ENCODE measurements around the gene CC2D1B. TPM values are rescaled to one million over a fixed set of nuclear protein-coding genes. Genes with fewer than 3 reads are reported as not detected.

The CC2D1B gene
- total RNA-seq, 1 experiment from 2014 or later = 22.6 TPM

DNA sequence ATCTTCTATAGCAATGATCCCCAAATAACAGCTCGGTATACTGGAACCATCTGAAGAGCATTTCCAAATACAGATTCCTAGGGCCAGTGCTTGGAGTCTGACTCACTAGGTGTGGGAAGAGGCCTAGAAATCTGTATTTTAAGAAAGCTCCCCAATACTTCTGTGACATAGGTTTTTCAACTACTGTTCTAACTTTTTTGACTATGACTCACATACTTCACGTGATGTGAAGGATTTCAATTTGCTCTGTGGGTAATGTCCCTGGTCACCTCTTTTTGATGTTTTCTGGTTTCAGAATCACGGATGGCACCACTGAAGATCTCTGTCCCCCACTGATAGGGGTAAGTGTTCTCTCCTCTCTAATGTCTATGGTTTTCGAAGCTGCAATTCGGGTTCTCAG, 27.2 kb upstream of the CC2D1B start (continued):
- TF ChIP-seq, protein P1, sequence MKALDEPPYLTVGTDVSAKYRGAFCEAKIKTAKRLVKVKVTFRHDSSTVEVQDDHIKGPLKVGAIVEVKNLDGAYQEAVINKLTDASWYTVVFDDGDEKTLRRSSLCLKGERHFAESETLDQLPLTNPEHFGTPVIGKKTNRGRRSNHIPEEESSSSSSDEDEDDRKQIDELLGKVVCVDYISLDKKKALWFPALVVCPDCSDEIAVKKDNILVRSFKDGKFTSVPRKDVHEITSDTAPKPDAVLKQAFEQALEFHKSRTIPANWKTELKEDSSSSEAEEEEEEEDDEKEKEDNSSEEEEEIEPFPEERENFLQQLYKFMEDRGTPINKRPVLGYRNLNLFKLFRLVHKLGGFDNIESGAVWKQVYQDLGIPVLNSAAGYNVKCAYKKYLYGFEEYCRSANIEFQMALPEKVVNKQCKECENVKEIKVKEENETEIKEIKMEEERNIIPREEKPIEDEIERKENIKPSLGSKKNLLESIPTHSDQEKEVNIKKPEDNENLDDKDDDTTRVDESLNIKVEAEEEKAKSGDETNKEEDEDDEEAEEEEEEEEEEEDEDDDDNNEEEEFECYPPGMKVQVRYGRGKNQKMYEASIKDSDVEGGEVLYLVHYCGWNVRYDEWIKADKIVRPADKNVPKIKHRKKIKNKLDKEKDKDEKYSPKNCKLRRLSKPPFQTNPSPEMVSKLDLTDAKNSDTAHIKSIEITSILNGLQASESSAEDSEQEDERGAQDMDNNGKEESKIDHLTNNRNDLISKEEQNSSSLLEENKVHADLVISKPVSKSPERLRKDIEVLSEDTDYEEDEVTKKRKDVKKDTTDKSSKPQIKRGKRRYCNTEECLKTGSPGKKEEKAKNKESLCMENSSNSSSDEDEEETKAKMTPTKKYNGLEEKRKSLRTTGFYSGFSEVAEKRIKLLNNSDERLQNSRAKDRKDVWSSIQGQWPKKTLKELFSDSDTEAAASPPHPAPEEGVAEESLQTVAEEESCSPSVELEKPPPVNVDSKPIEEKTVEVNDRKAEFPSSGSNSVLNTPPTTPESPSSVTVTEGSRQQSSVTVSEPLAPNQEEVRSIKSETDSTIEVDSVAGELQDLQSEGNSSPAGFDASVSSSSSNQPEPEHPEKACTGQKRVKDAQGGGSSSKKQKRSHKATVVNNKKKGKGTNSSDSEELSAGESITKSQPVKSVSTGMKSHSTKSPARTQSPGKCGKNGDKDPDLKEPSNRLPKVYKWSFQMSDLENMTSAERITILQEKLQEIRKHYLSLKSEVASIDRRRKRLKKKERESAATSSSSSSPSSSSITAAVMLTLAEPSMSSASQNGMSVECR (CRISPR knock-in tag; IDR thresholded peaks at IDR 0.05; ENCODE audit: borderline replicate concordance) = no peak

DNA sequence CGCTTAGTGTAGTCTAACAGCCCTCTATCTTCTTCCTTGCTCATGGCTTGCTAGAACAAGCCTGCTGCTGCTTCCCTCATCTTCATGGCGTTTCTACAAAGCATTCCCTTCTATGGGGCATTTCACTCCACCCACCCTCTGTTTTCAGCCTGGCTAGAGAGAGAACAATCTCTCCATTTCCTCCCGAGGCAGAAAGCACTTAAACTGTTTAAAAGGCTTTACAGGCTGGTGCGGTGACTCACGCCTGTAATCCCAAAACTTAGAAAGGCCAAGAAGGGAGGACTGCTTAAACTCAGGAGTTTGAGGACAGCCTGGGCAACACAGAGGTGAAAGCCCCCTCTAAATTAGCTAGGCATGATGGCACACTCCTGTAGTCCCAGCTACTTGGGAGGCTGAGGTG, 20.5 kb upstream of the CC2D1B start:
- TF ChIP-seq FOXJ3 (CRISPR knock-in tag; IDR thresholded peaks at IDR 0.05; ENCODE audit: borderline replicate concordance) = no peak
- TF ChIP-seq NFE2L1 (CRISPR knock-in tag; IDR thresholded peaks at IDR 0.05) = no peak
- TF ChIP-seq HMGA2 (CRISPR knock-in tag; IDR thresholded peaks at IDR 0.05) = no peak
- TF ChIP-seq ZNF121 (CRISPR knock-in tag; IDR thresholded peaks at IDR 0.05) = no peak
- TF ChIP-seq ZNF138 (CRISPR knock-in tag; conservative IDR thresholded peaks at IDR 0.05) = no peak
- no peak for TF ChIP-seq NR2C2 (CRISPR knock-in tag; IDR thresholded peaks at IDR 0.05)
- no peak overlapping the region for H3K4me3 Mint-ChIP-seq
- ChIA-PET CTCF (no interaction called here), POLR2A (no interaction called here)
- DNase-seq (ENCODE audit: low spot score) (no peak), ATAC-seq (no peak)
- H3K27ac Mint-ChIP-seq = no peak overlapping the region
- H3K36me3 Mint-ChIP-seq = peaks cover 80% of the 10 kb centered on the region
- H3K9me3 Mint-ChIP-seq = no peaks in the 10 kb centered on the region
- H3K27me3 Mint-ChIP-seq (ENCODE audit: low read depth) = no peaks in the 10 kb centered on the region
- H3K4me1 Mint-ChIP-seq = no peaks in the 10 kb centered on the region

DNA sequence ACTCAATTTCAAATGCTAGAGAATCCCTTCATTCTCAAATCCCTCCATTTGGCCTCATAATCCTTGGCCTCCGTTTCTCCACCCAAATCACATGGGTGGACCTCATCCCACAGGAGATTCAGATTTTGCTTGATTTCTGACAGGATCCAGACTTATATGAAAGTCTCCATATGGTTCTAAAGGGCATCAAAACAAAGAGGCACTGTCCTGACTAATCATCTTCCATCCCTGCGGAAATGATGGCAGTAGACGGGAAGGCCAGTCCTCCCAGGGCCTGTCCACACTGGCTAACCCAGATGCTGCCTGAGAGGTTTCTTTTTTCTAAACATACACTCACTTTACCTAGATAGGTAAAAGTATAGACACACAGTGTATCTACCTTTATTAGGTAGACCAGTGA, 19.4 kb upstream of the CC2D1B start:
- H3K36me3 Mint-ChIP-seq = peaks cover 86% of the 10 kb centered on the region
- POLR2A ChIA-PET = no interaction called here
- no peak for TF ChIP-seq TCF7 (CRISPR knock-in tag; IDR thresholded peaks at IDR 0.05; ENCODE audit: low read depth)
- no peak for TF ChIP-seq FOXJ3 (CRISPR knock-in tag; IDR thresholded peaks at IDR 0.05; ENCODE audit: borderline replicate concordance)
- no peak for TF ChIP-seq JAZF1 (CRISPR knock-in tag; IDR thresholded peaks at IDR 0.05)
- TF ChIP-seq, protein P1 (CRISPR knock-in tag; IDR thresholded peaks at IDR 0.05; ENCODE audit: borderline replicate concordance) = no peak
- TF ChIP-seq KAT7 (CRISPR knock-in tag; IDR thresholded peaks at IDR 0.05; ENCODE audit: borderline replicate concordance) = no peak
- TF ChIP-seq ZNF232 (CRISPR knock-in tag; IDR thresholded peaks at IDR 0.05) = no peak
- no peak for TF ChIP-seq CREM (CRISPR knock-in tag; IDR thresholded peaks at IDR 0.05)
- TF ChIP-seq, protein P2, sequence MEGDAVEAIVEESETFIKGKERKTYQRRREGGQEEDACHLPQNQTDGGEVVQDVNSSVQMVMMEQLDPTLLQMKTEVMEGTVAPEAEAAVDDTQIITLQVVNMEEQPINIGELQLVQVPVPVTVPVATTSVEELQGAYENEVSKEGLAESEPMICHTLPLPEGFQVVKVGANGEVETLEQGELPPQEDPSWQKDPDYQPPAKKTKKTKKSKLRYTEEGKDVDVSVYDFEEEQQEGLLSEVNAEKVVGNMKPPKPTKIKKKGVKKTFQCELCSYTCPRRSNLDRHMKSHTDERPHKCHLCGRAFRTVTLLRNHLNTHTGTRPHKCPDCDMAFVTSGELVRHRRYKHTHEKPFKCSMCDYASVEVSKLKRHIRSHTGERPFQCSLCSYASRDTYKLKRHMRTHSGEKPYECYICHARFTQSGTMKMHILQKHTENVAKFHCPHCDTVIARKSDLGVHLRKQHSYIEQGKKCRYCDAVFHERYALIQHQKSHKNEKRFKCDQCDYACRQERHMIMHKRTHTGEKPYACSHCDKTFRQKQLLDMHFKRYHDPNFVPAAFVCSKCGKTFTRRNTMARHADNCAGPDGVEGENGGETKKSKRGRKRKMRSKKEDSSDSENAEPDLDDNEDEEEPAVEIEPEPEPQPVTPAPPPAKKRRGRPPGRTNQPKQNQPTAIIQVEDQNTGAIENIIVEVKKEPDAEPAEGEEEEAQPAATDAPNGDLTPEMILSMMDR (IDR thresholded peaks at IDR 0.05) = no peak
- TF ChIP-seq, protein P3, sequence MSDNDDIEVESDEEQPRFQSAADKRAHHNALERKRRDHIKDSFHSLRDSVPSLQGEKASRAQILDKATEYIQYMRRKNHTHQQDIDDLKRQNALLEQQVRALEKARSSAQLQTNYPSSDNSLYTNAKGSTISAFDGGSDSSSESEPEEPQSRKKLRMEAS (CRISPR knock-in tag; IDR thresholded peaks at IDR 0.05) = no peak
- TF ChIP-seq, protein P4, sequence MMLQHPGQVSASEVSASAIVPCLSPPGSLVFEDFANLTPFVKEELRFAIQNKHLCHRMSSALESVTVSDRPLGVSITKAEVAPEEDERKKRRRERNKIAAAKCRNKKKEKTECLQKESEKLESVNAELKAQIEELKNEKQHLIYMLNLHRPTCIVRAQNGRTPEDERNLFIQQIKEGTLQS (CRISPR knock-in tag; conservative IDR thresholded peaks at IDR 0.05) = no peak
- TF ChIP-seq, protein P5, sequence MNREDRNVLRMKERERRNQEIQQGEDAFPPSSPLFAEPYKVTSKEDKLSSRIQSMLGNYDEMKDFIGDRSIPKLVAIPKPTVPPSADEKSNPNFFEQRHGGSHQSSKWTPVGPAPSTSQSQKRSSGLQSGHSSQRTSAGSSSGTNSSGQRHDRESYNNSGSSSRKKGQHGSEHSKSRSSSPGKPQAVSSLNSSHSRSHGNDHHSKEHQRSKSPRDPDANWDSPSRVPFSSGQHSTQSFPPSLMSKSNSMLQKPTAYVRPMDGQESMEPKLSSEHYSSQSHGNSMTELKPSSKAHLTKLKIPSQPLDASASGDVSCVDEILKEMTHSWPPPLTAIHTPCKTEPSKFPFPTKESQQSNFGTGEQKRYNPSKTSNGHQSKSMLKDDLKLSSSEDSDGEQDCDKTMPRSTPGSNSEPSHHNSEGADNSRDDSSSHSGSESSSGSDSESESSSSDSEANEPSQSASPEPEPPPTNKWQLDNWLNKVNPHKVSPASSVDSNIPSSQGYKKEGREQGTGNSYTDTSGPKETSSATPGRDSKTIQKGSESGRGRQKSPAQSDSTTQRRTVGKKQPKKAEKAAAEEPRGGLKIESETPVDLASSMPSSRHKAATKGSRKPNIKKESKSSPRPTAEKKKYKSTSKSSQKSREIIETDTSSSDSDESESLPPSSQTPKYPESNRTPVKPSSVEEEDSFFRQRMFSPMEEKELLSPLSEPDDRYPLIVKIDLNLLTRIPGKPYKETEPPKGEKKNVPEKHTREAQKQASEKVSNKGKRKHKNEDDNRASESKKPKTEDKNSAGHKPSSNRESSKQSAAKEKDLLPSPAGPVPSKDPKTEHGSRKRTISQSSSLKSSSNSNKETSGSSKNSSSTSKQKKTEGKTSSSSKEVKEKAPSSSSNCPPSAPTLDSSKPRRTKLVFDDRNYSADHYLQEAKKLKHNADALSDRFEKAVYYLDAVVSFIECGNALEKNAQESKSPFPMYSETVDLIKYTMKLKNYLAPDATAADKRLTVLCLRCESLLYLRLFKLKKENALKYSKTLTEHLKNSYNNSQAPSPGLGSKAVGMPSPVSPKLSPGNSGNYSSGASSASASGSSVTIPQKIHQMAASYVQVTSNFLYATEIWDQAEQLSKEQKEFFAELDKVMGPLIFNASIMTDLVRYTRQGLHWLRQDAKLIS (CRISPR knock-in tag; IDR thresholded peaks at IDR 0.05; ENCODE audit: borderline replicate concordance) = no peak
- TF ChIP-seq, protein P6, sequence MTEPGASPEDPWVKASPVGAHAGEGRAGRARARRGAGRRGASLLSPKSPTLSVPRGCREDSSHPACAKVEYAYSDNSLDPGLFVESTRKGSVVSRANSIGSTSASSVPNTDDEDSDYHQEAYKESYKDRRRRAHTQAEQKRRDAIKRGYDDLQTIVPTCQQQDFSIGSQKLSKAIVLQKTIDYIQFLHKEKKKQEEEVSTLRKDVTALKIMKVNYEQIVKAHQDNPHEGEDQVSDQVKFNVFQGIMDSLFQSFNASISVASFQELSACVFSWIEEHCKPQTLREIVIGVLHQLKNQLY (CRISPR knock-in tag; IDR thresholded peaks at IDR 0.05) = no peak

More for the DNA sequence above, 19.4 kb upstream of the CC2D1B start:
- no peaks in the 10 kb centered on the region for H3K4me1 Mint-ChIP-seq
- H3K27ac Mint-ChIP-seq = no peak overlapping the region
- no peak overlapping the region for H3K4me3 Mint-ChIP-seq
- no peaks in the 10 kb centered on the region for H3K9me3 Mint-ChIP-seq
- CTCF ChIA-PET = no interaction called here
- DNase-seq (ENCODE audit: low spot score) (no peak), ATAC-seq (no peak)
- H3K27me3 Mint-ChIP-seq (ENCODE audit: low read depth) = no peaks in the 10 kb centered on the region

Measured in WTC11 (cell line).